Adipocyte (in vitro differentiated cells): Measurements from ENCODE around the gene ARNT2.
A peak's percentile ranks its signal among the peaks of the same experiment; 100 is the strongest.

ENCODE experiments used
- DNase-seq: peaks from one replicate; pipeline ENCODE4 v3.0.0-alpha.2; 2015; ENCODE audit warnings: low read depth
- H3K27me3 ChIP-seq: replicated peaks from 2 replicates; pipeline ENCODE4 v1.7.0; 2013; ENCODE audit warnings: mild to moderate bottlenecking, low read length, moderate library complexity; ENCODE audit not compliant: control insufficient read depth, insufficient read depth
- H3K36me3 ChIP-seq: 2 replicates; pipeline ENCODE4 v1.7.0; 2013; ENCODE audit warnings: low read length, mild to moderate bottlenecking, moderate library complexity; ENCODE audit not compliant: control insufficient read depth, insufficient read depth, severe bottlenecking
- H3K4me1 ChIP-seq: 2 replicates; pipeline ENCODE4 v1.7.0; 2013; ENCODE audit warnings: mild to moderate bottlenecking, low read length, moderate library complexity; ENCODE audit not compliant: control insufficient read depth, insufficient read depth
- H3K4me3 ChIP-seq: 2 replicates; pipeline ENCODE4 v1.7.0; 2013; ENCODE audit warnings: mild to moderate bottlenecking, low read length, moderate library complexity
- H3K9ac ChIP-seq: 2 replicates; pipeline ENCODE4 v1.7.0; 2013; ENCODE audit warnings: mild to moderate bottlenecking, low read length, moderate library complexity
- H3K9me3 ChIP-seq: 2 replicates; pipeline ENCODE4 v1.7.0; 2013; ENCODE audit warnings: mild to moderate bottlenecking, low read length, moderate library complexity; ENCODE audit not compliant: control insufficient read depth

ARNT2 gene

GRCh38 chr15:80442728-80443403 is 38.7 kb downstream of the ARNT2 start:
- peaks cover 35% of the 10 kb centered on the region for H3K27me3 ChIP-seq
- no peak overlapping the region for H3K4me3 ChIP-seq
- no peak overlapping the region for H3K9ac ChIP-seq
- H3K4me1 ChIP-seq: no peaks in the 10 kb centered on the region
- no peaks in the 10 kb centered on the region for H3K36me3 ChIP-seq
- no peak for DNase-seq
- H3K9me3 ChIP-seq: no peaks in the 10 kb centered on the region

- H3K36me3 ChIP-seq: no peaks in the 10 kb centered on the region
- H3K4me3 ChIP-seq: no peak overlapping the region
- no peaks in the 10 kb centered on the region for H3K4me1 ChIP-seq
- no peaks in the 10 kb centered on the region for H3K9me3 ChIP-seq
- no peak overlapping the region for H3K9ac ChIP-seq
- H3K27me3 ChIP-seq: peaks cover 35% of the 10 kb centered on the region
- no peak for DNase-seq
Observed at GRCh38 chr15:80444680-80445251, 40.6 kb downstream of the ARNT2 start.

GRCh38 chr15:80445300-80446041 is 41.3 kb downstream of the ARNT2 start:
- Histone ChIP-seq H3K4me1 (no peaks in the 10 kb centered on the region), H3K27me3 (peaks cover 34% of the 10 kb centered on the region), H3K9ac (no peak overlapping the region), H3K9me3 (no peaks in the 10 kb centered on the region), H3K4me3 (no peak overlapping the region), H3K36me3 (no peaks in the 10 kb centered on the region)
- DNase-seq: no peak

- peaks cover 29% of the 10 kb centered on the region for H3K27me3 ChIP-seq
- H3K36me3 ChIP-seq: no peaks in the 10 kb centered on the region
- no peak overlapping the region for H3K4me3 ChIP-seq
- H3K9me3 ChIP-seq: no peaks in the 10 kb centered on the region
- no peak overlapping the region for H3K9ac ChIP-seq
- no peaks in the 10 kb centered on the region for H3K4me1 ChIP-seq
- no peak for DNase-seq
Observed at GRCh38 chr15:80447077-80447476, 42.9 kb downstream of the ARNT2 start.

GRCh38 chr15:80449825-80450224 is 45.6 kb downstream of the ARNT2 start:
- Histone ChIP-seq H3K27me3 (peaks cover 8% of the 10 kb centered on the region), H3K36me3 (no peaks in the 10 kb centered on the region), H3K9me3 (no peaks in the 10 kb centered on the region), H3K4me1 (peaks cover 3% of the 10 kb centered on the region), H3K9ac (no peak overlapping the region), H3K4me3 (no peak overlapping the region)
- no peak for DNase-seq

GRCh38 chr15:80450811-80451321 is 46.7 kb downstream of the ARNT2 start:
- no peak overlapping the region for H3K9ac ChIP-seq
- no peaks in the 10 kb centered on the region for H3K9me3 ChIP-seq
- H3K27me3 ChIP-seq: peaks cover 8% of the 10 kb centered on the region
- peaks cover 11% of the 10 kb centered on the region for H3K4me1 ChIP-seq
- no peak for DNase-seq
- no peaks in the 10 kb centered on the region for H3K36me3 ChIP-seq
- no peak overlapping the region for H3K4me3 ChIP-seq

- Histone ChIP-seq H3K36me3 (no peaks in the 10 kb centered on the region), H3K9ac (no peak overlapping the region), H3K9me3 (no peaks in the 10 kb centered on the region), H3K4me3 (no peak overlapping the region), H3K4me1 (peaks cover 24% of the 10 kb centered on the region), H3K27me3 (peaks cover 6% of the 10 kb centered on the region)
- no peak for DNase-seq
Observed at GRCh38 chr15:80452166-80452565, 48.0 kb downstream of the ARNT2 start.

- no peaks in the 10 kb centered on the region for H3K36me3 ChIP-seq
- peak overlapping the region; percentile 41 for H3K9ac ChIP-seq
- peaks cover 28% of the 10 kb centered on the region for H3K4me1 ChIP-seq
- DNase-seq: peak; percentile 26
- peak overlapping the region; percentile 15 for H3K4me3 ChIP-seq
- H3K9me3 ChIP-seq: no peaks in the 10 kb centered on the region
- H3K27me3 ChIP-seq: peaks cover 5% of the 10 kb centered on the region
Observed at GRCh38 chr15:80455051-80455648, 51.0 kb downstream of the ARNT2 start.

- peak; percentile 95 for DNase-seq
- Histone ChIP-seq H3K4me1 (peaks cover 28% of the 10 kb centered on the region), H3K36me3 (no peaks in the 10 kb centered on the region), H3K9ac (peak overlapping the region; percentile 66), H3K4me3 (peak overlapping the region; percentile 15), H3K9me3 (no peaks in the 10 kb centered on the region), H3K27me3 (no peaks in the 10 kb centered on the region)
Observed at GRCh38 chr15:80455668-80456442, 51.7 kb downstream of the ARNT2 start.

GRCh38 chr15:80456517-80457492 is 52.6 kb downstream of the ARNT2 start:
- Histone ChIP-seq H3K4me1 (peaks cover 28% of the 10 kb centered on the region), H3K4me3 (no peak overlapping the region), H3K9ac (peak overlapping the region; percentile 66), H3K9me3 (no peaks in the 10 kb centered on the region), H3K36me3 (no peaks in the 10 kb centered on the region), H3K27me3 (no peaks in the 10 kb centered on the region)
- DNase-seq: peak; percentile 48
